Spleen (tissue), 11 donors: Measurements from ENCODE around the gene ZBTB48. TPM values are rescaled to one million over a fixed set of nuclear protein-coding genes. Genes with fewer than 3 reads are reported as not detected.

Experiments
- DNase-seq: peaks from one replicate; pipeline ENCODE4 v3.0.0-alpha.2; 2020
- H3K27ac ChIP-seq, 8 donors: fragments of 200-600 bp; sonication (generic) in 7 of 8; 1 replicate in 4 of 8; 2 replicates in 4 of 8; pipeline versions ENCODE4 v1.5.0 to v1.8.0; 2016 to 2021; ENCODE audit warnings: inconsistent platforms in 4 of 8, mild to moderate bottlenecking in 4 of 8, moderate library complexity in 1 of 8
- H3K27me3 ChIP-seq, 7 donors: fragments of 200-600 bp; sonication (generic) in 6 of 7; replicated peaks in 1 of 7; 1 replicate in 4 of 7; 2 replicates in 3 of 7; pipeline versions ENCODE4 v1.5.0 to v1.8.0; 2016 to 2021; ENCODE audit warnings: inconsistent platforms in 3 of 7, mild to moderate bottlenecking in 1 of 7
- H3K36me3 ChIP-seq, 6 donors: fragments of 200-600 bp; sonication (generic) in 5 of 6; 1 replicate in 4 of 6; 2 replicates in 2 of 6; pipeline versions ENCODE4 v1.5.0 to v1.8.0; 2016 to 2021; ENCODE audit warnings: inconsistent platforms in 2 of 6
- H3K4me1 ChIP-seq, 6 donors: fragments of 200-600 bp; sonication (generic) in 5 of 6; 1 replicate in 3 of 6; 2 replicates in 3 of 6; pipeline versions ENCODE4 v1.5.0 to v1.8.0; 2016 to 2021; ENCODE audit warnings: inconsistent platforms in 3 of 6
- H3K4me3 ChIP-seq, 8 donors: fragments of 200-600 bp; sonication (generic) in 7 of 8; 1 replicate in 4 of 8; 2 replicates in 4 of 8; pipeline versions ENCODE4 v1.5.0 to v1.8.0; 2016 to 2021; ENCODE audit warnings: inconsistent platforms in 4 of 8, mild to moderate bottlenecking in 4 of 8, moderate library complexity in 2 of 8
- H3K9me3 ChIP-seq, 8 donors: fragments of 200-600 bp; sonication (generic) in 7 of 8; 1 replicate in 4 of 8; 2 replicates in 4 of 8; pipeline versions ENCODE4 v1.5.0 to v1.8.0; 2016 to 2021; ENCODE audit warnings: inconsistent platforms in 4 of 8
- POLR2A ChIP-seq, 3 donors: fragments of 450-650 bp; IDR thresholded peaks; one replicate each; pipeline ENCODE4 v1.5.1; 2017; ENCODE audit warnings: antibody characterized with exemption in 3 of 3, mild to moderate bottlenecking in 1 of 3
- POLR2AphosphoS5 ChIP-seq, 3 donors: sonication (generic); formaldehyde crosslinking; IDR thresholded peaks; one replicate each; pipeline ENCODE4 v1.5.1; 2017; ENCODE audit warnings: antibody characterized with exemption in 3 of 3
- whole genome bisulfite sequencing, 5 donors: extraction: QIAGEN DNeasy Blood & Tissue Kit in 3 of 5; methylation state at CpG; one replicate each; pipeline versions ENCODE4 v1.1.5 to v1.1.7; 2013 to 2018; 5-methylcytosine and 5-hydroxymethylcytosine counted together
- intact Hi-C: fragments of 100-400 bp; cut with DNase I; formaldehyde crosslinking; loops from one replicate; pipeline ENCODE4 v1.15.0; 2023; ENCODE audit warnings: low total_unique reads
- polyA plus RNA-seq, 3 donors: library from polyadenylated mRNA; stranded (reverse); fragments of 200-250 nt; gene quantifications; one replicate each; pipeline ENCODE4 v1.2.1, GENCODE V29; 2013
- total RNA-seq, 7 donors: library from RNA; depleted of rRNA in 3 of 7; stranded (reverse); fragments of >200 nt in 3 of 7; fragmentation: NEBNext Ultra II Directional in 4 of 7; extraction: Animal tissue kit (Norgen Biotek cat#: 25700) in 4 of 7; gene quantifications; one replicate each; pipeline versions ENCODE4 v1.1.0 to v1.2.1, GENCODE V29; 2016 to 2021
- TF ChIP-seq, protein P1 (sequence below), 11 experiments: fragments of 200-600 bp in 7 of 11; fragments of 450-650 bp in 4 of 11; sonication (generic) in 4 of 11; IDR thresholded peaks in 8 of 11; conservative IDR thresholded peaks in 3 of 11; 1 replicate in 7 of 11; 2 replicates in 4 of 11; pipeline versions ENCODE4 v1.4.0 to v1.8.0; 2016 to 2021; ENCODE audit warnings: antibody characterized with exemption in 11 of 11, inconsistent platforms in 4 of 11, mild to moderate bottlenecking in 1 of 11
- donor health status: healthy with polysubstance abuse.
- donor health status: DM: no; HTN: no; CAD: no; lungs with moderate emphysema.
- donor health status: DM: no; HTN: no; CAD: no.
- donor health status: Bipolar disorder and iron deficiency.
- donor health status: healthy.
- donor health status: DM: no; HTN: no; CAD: no.
- donor health status: DM: yes; HTN: yes; CAD: no.

The ZBTB48 gene
- total and polyA plus RNA-seq, 10 donors, result 23.5 to 131 (median 52.2) TPM

DNA sequence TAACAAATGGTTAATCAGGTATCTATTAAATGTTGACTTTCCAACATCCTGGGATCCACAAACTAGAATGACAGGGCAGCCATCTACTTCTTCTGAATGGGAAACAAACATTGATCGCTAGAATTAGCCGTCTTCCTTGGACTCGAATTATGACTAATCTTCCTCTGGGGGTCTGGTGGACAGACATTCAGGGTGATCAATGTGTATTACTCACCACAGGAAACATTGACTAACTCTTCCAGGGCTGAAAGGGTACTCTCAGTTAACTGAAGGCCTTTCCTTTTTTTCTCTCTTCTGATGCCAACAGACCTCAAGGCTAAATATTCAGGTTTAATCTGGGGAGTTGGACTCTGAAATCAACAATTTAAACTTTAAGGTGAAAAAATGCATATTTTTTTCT, 35.0 kb upstream of the ZBTB48 start:
- DNase-seq, result no peak
- peak overlapping the region in 7 of 8 donors; percentile 46 to 83 (median 80) for H3K27ac ChIP-seq
- peaks cover 6 to 48% (median 29%) of the 10 kb centered on the region in 6 donors for H3K4me1 ChIP-seq
- intact Hi-C loops, result loop anchor here (5.0 kb wide), 1 partner anchor 58 kb away; no protein-coding TSS in a partner anchor
- peak overlapping the region in 1 of 8 donors; percentile 2 for H3K4me3 ChIP-seq
- 61 to 89% (median 79%) methylated on average over 3 of the region's 3 CpGs for WGBS, 5 donors
- no peaks in the 10 kb centered on the region for H3K27me3 ChIP-seq
- TF ChIP-seq POLR2AphosphoS5 (IDR thresholded peaks at IDR 0.05) (no peak), POLR2A (IDR thresholded peaks at IDR 0.05) (no peak)
- TF ChIP-seq, protein P1, sequence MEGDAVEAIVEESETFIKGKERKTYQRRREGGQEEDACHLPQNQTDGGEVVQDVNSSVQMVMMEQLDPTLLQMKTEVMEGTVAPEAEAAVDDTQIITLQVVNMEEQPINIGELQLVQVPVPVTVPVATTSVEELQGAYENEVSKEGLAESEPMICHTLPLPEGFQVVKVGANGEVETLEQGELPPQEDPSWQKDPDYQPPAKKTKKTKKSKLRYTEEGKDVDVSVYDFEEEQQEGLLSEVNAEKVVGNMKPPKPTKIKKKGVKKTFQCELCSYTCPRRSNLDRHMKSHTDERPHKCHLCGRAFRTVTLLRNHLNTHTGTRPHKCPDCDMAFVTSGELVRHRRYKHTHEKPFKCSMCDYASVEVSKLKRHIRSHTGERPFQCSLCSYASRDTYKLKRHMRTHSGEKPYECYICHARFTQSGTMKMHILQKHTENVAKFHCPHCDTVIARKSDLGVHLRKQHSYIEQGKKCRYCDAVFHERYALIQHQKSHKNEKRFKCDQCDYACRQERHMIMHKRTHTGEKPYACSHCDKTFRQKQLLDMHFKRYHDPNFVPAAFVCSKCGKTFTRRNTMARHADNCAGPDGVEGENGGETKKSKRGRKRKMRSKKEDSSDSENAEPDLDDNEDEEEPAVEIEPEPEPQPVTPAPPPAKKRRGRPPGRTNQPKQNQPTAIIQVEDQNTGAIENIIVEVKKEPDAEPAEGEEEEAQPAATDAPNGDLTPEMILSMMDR (IDR thresholded peaks at IDR 0.05 in 8 of 11, conservative IDR thresholded peaks at IDR 0.05 in 3 of 11), result no peak
- no peaks in the 10 kb centered on the region for H3K9me3 ChIP-seq
- peaks cover 0 to 99% (median 79%) of the 10 kb centered on the region in 6 donors for H3K36me3 ChIP-seq

DNA sequence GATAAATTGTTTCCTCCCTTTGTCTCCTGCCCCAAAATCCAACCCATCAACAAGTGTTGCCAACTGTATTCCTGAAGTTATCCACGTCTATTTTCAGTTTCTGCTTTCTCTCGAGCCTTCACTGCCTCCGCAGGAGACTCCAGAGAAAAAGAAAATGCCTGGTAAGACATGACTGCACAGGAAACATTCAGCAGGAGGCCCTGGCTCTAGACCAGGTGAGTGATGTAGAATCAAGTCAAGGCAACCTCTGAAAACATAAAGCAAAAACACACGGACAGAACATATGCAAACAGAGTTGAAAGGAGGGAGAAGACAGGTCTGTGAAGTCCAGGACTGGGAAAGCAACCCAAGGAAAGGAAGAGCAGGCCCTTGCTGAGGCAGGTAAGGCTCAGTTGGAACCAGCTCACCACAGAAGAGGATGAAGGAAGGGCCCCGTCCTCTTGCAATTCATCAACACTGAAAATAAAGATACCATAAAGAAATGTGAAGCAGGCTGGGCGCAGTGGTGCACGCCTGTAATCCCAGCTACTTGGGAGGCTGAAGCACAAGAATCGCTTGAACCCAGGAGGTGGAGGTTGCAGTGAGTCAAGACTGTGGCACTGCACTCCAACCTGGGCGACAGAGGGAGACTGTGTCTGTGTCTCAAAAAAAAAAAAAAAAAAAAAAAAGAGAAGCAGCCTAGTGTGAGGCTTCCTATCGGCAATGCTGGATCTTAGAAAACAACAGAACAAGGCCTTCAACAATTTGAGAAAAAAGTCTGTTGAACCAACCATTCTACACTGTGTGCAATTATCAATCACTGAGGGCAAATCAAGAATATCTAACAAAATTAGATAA, 34.3 kb upstream of the ZBTB48 start:
- H3K27ac ChIP-seq, result peak overlapping the region; percentile 57 to 83 (median 77)
- intact Hi-C loops, result loop anchor here (5.0 kb wide), 1 partner anchor 58 kb away; no protein-coding TSS in a partner anchor
- DNase-seq, result no peak

DNA sequence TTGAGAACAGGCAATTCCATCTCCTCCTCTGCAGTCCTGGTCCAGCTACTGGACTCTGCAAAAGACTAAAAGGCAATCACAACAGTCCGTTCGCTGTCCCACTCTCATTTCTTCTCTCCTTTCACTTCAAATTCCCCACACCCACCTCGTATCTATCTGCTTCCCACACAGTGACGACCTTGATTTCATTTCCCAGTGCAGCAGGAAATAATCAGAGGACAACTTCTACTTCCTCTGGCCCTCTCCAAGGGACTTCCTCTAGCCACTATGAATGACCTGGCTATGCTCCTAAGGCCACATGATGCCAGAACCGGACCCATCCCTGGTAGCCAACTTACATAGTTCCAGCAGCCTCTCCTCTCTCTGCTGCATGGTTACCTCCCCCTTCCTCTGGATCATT, 33.5 kb upstream of the ZBTB48 start:
- TF ChIP-seq POLR2A (IDR thresholded peaks at IDR 0.05) (no peak), POLR2AphosphoS5 (IDR thresholded peaks at IDR 0.05) (peak in 1 of 3 donors; percentile 82)
- TF ChIP-seq, protein P1 (IDR thresholded peaks at IDR 0.05 in 8 of 11, conservative IDR thresholded peaks at IDR 0.05 in 3 of 11), result no peak
- 49 to 65% (median 62%) methylated on average over 5 of the region's 5 CpGs for WGBS, 5 donors
- H3K4me1 ChIP-seq, result peaks cover 6 to 48% (median 32%) of the 10 kb centered on the region in 6 donors
- DNase-seq, result no peak
- intact Hi-C loops, result loop anchor here (5.0 kb wide), 1 partner anchor 59 kb away; no protein-coding TSS in a partner anchor
- H3K9me3 ChIP-seq, result no peaks in the 10 kb centered on the region
- H3K27me3 ChIP-seq, result no peaks in the 10 kb centered on the region
- peak overlapping the region; percentile 57 to 83 (median 77) for H3K27ac ChIP-seq
- H3K4me3 ChIP-seq, result peak overlapping the region in 2 of 8 donors; percentile 10 to 38
- peaks cover 0 to 100% (median 84%) of the 10 kb centered on the region in 6 donors for H3K36me3 ChIP-seq

More for the DNA sequence above, 34.3 kb upstream of the ZBTB48 start:
- 49 to 72% (median 64%) methylated on average over 10 of the region's 10 CpGs for WGBS, 5 donors
- Histone ChIP-seq H3K27me3 (no peaks in the 10 kb centered on the region), H3K4me3 (peak overlapping the region in 2 of 8 donors; percentile 10 to 38), H3K36me3 (peaks cover 0 to 100% (median 85%) of the 10 kb centered on the region in 6 donors), H3K4me1 (peaks cover 6 to 48% (median 29%) of the 10 kb centered on the region in 6 donors), H3K9me3 (no peaks in the 10 kb centered on the region)
- no peak for TF ChIP-seq POLR2A (IDR thresholded peaks at IDR 0.05)
- TF ChIP-seq, protein P1 (IDR thresholded peaks at IDR 0.05 in 8 of 11, conservative IDR thresholded peaks at IDR 0.05 in 3 of 11), result no peak
- no peak for TF ChIP-seq POLR2AphosphoS5 (IDR thresholded peaks at IDR 0.05)

DNA sequence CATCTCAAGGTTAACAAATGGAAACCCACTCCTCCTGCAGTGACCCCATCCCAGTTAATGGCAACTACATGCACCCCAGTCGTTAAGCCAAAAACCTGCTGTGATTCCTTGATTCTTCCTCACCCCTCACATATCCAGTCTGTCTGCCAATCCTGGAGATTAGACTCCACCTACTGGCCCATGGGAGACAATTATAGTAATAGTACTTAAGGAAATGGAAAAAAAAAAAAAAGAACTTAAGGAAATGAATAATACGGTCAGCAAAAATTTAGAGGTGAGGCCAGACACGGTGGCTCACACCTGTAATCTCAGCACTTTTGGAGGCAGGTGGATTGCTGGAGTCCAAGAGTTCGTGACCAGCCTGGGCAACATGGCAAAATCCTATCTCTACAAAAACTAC, 32.5 kb upstream of the ZBTB48 start:
- Histone ChIP-seq H3K27ac (peak overlapping the region in 6 of 8 donors; percentile 49 to 83 (median 80)), H3K36me3 (peaks cover 0 to 95% (median 77%) of the 10 kb centered on the region in 6 donors), H3K27me3 (no peaks in the 10 kb centered on the region), H3K4me1 (peaks cover 6 to 54% (median 33%) of the 10 kb centered on the region in 6 donors), H3K9me3 (no peaks in the 10 kb centered on the region), H3K4me3 (no peak overlapping the region)
- 58 to 73% (median 68%) methylated on average over 4 of the region's 4 CpGs for WGBS, 5 donors
- no peak for TF ChIP-seq POLR2A (IDR thresholded peaks at IDR 0.05)
- TF ChIP-seq, protein P1 (IDR thresholded peaks at IDR 0.05 in 8 of 11, conservative IDR thresholded peaks at IDR 0.05 in 3 of 11), result peak in 3 of 11 experiments; percentile 15 to 50 (median 27)
- DNase-seq, result no peak
- intact Hi-C loops, result loop anchor here (5.0 kb wide), 1 partner anchor 60 kb away; no protein-coding TSS in a partner anchor
